Liver (tissue), 9 donors: ENCODE results near the gene BRAT1. TPM values are rescaled to one million over a fixed set of nuclear protein-coding genes. Genes with fewer than 3 reads are reported as not detected.

Experiments
- DNase-seq: peaks from one replicate; pipeline ENCODE4 v3.0.0-alpha.2; 2017; ENCODE audit warnings: low spot score
- H3K27ac ChIP-seq, 2 donors: one replicate each; pipeline ENCODE4 v1.7.0; 2013; ENCODE audit warnings: inconsistent platforms in 2 of 2, low read length in 2 of 2, control low read depth in 1 of 2, low read depth in 1 of 2, mild to moderate bottlenecking in 1 of 2
- H3K27me3 ChIP-seq, 4 donors: one replicate each; pipeline versions ENCODE4 v1.6.1 to v1.7.0; 2013; ENCODE audit warnings: low read length in 3 of 4, inconsistent platforms in 1 of 4, mild to moderate bottlenecking in 1 of 4, moderate library complexity in 1 of 4; ENCODE audit not compliant: control insufficient read depth in 4 of 4, insufficient read depth in 4 of 4
- H3K36me3 ChIP-seq, 4 donors: one replicate each; pipeline versions ENCODE4 v1.6.1 to v1.7.0; 2013; ENCODE audit warnings: low read length in 3 of 4, mild to moderate bottlenecking in 3 of 4, low read depth in 1 of 4, moderate library complexity in 1 of 4; ENCODE audit not compliant: control insufficient read depth in 4 of 4, insufficient read depth in 3 of 4
- H3K4me1 ChIP-seq, 4 donors: one replicate each; pipeline versions ENCODE4 v1.6.1 to v1.7.0; 2013; ENCODE audit warnings: low read length in 3 of 4, mild to moderate bottlenecking in 3 of 4, moderate library complexity in 1 of 4; ENCODE audit not compliant: control insufficient read depth in 4 of 4, insufficient read depth in 4 of 4
- H3K4me3 ChIP-seq, 3 donors: one replicate each; pipeline versions ENCODE4 v1.6.1 to v1.7.0; 2013; ENCODE audit warnings: low read length in 3 of 3, control low read depth in 1 of 3, low read depth in 1 of 3, mild to moderate bottlenecking in 1 of 3
- H3K9ac ChIP-seq, 2 donors: one replicate each; pipeline ENCODE4 v1.7.0; 2013; ENCODE audit warnings: low read length in 2 of 2, mild to moderate bottlenecking in 2 of 2, moderate library complexity in 2 of 2, control low read depth in 1 of 2, low read depth in 1 of 2
- H3K9me3 ChIP-seq, 4 donors: one replicate each; pipeline versions ENCODE4 v1.6.1 to v1.7.0; 2013; ENCODE audit warnings: low read length in 3 of 4; ENCODE audit not compliant: control insufficient read depth in 4 of 4
- EGR1 ChIP-seq, 2 donors: IDR thresholded peaks; 2 replicates each; pipeline ENCODE4 v1.6.1; 2016 to 2018; ENCODE audit warnings: antibody characterized with exemption in 2 of 2, low read depth in 2 of 2
- FOXA1 ChIP-seq: IDR thresholded peaks from 2 replicates; pipeline ENCODE4 v1.6.1; 2016; ENCODE audit warnings: antibody characterized with exemption
- FOXA2 ChIP-seq: IDR thresholded peaks from 2 replicates; pipeline ENCODE4 v1.6.1; 2016; ENCODE audit warnings: antibody characterized with exemption
- GABPA ChIP-seq, 2 donors: IDR thresholded peaks in 1 of 2; conservative IDR thresholded peaks in 1 of 2; 2 replicates each; pipeline ENCODE4 v1.6.1; 2016; ENCODE audit warnings: antibody characterized with exemption in 2 of 2, mild to moderate bottlenecking in 1 of 2, moderate library complexity in 1 of 2
- HNF4A ChIP-seq, 2 donors: conservative IDR thresholded peaks; 2 replicates each; pipeline ENCODE4 v1.6.1; 2016; ENCODE audit warnings: antibody characterized with exemption in 2 of 2, mild to moderate bottlenecking in 2 of 2
- HNF4G ChIP-seq: IDR thresholded peaks from 2 replicates; pipeline ENCODE4 v1.6.1; 2016; ENCODE audit warnings: antibody characterized with exemption
- JUND ChIP-seq, 2 donors: IDR thresholded peaks; 2 replicates each; pipeline ENCODE4 v1.6.1; 2016; ENCODE audit warnings: antibody characterized with exemption in 2 of 2
- RAD21 ChIP-seq, 2 donors: IDR thresholded peaks; 2 replicates each; pipeline ENCODE4 v1.6.1; 2016; ENCODE audit warnings: antibody characterized with exemption in 2 of 2, mild to moderate bottlenecking in 2 of 2
- RXRA ChIP-seq, 2 donors: IDR thresholded peaks; 2 replicates each; pipeline ENCODE4 v1.6.1; 2017 to 2018; ENCODE audit warnings: antibody characterized with exemption in 2 of 2, mild to moderate bottlenecking in 1 of 2
- TAF1 ChIP-seq: conservative IDR thresholded peaks from 2 replicates; pipeline ENCODE4 v1.6.1; 2016; ENCODE audit warnings: antibody characterized with exemption, mild to moderate bottlenecking
- YY1 ChIP-seq: IDR thresholded peaks from 2 replicates; pipeline ENCODE4 v1.6.1; 2016; ENCODE audit warnings: antibody characterized with exemption, mild to moderate bottlenecking
- WGBS: extraction: QIAGEN DNeasy Blood & Tissue Kit; methylation state at CpG from one replicate; pipeline ENCODE4 v1.1.7; 2013; 5-methylcytosine and 5-hydroxymethylcytosine counted together
- polyA plus RNA-seq, 2 donors: library from polyadenylated mRNA; stranded (reverse) in 1 of 2; unstranded in 1 of 2; fragments of 200-250 nt in 1 of 2; fragments of >200 nt in 1 of 2; fragmentation: Nextera tagmentation in 1 of 2; extraction: Ambion mirVana in 1 of 2; gene quantifications; one replicate each; pipeline versions ENCODE4 v1.2.1 to v1.2.3, GENCODE V29; 2013 to 2015
- total RNA-seq, 2 donors: library from RNA; depleted of rRNA; stranded (reverse); fragments of >200 nt; gene quantifications; one replicate each; pipeline ENCODE4 v1.2.3, GENCODE V29; 2014
- TF ChIP-seq, protein P1 (sequence below): IDR thresholded peaks from 2 replicates; pipeline ENCODE4 v1.6.1; 2016; ENCODE audit warnings: antibody characterized with exemption, mild to moderate bottlenecking
- TF ChIP-seq, protein P2 (sequence below): IDR thresholded peaks from 2 replicates; pipeline ENCODE4 v1.6.1; 2016; ENCODE audit warnings: antibody characterized with exemption
- TF ChIP-seq, protein P3 (sequence below): IDR thresholded peaks from 2 replicates; pipeline ENCODE4 v1.6.1; 2016; ENCODE audit warnings: antibody characterized with exemption
- TF ChIP-seq, protein P4 (sequence below): fragments of 150-350 bp; IDR thresholded peaks from 2 replicates; pipeline ENCODE4 v1.5.1; 2017; ENCODE audit warnings: improper control_type of control experiment, low read depth, low read length; ENCODE audit not compliant: missing input control
- TF ChIP-seq, protein P5 (sequence below): IDR thresholded peaks from 2 replicates; pipeline ENCODE4 v1.6.1; 2016; ENCODE audit warnings: antibody characterized with exemption
- donor health status: healthy.
- donor health status: healthy.
- donor health status: healthy.
- donor health status: healthy.
- donor health status: healthy.

Gene BRAT1
- total and polyA plus RNA-seq, 4 donors = 10.0 to 20.7 (median 16.7) TPM

DNA sequence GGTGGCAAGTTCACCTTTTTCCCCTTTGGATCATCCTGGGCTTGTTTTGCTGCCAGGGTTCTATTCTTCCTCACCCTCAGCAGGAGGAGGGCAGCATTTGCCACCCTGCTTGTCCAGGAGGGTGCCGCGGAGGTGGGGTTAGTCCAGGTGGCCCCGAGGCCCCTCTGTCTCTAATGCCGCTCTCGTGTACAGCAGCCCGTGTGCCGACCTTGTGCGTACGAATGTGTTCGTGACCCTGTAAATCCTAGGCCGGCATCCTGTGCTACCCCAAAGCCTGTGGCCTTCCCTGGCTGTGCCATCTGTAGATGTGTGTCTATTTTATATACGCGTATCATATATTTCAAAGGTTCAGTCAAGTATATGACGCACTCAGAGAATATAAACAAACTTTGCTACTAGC lies 14.1 kb upstream of the BRAT1 start:
- no peak for DNase-seq
- Histone ChIP-seq H3K9ac (no peak overlapping the region), H3K4me1 (peaks cover 0 to 21% (median 10%) of the 10 kb centered on the region in 4 donors), H3K36me3 (peaks cover 4 to 13% (median 7%) of the 10 kb centered on the region in 4 donors), H3K27me3 (no peaks in the 10 kb centered on the region), H3K27ac (no peak overlapping the region), H3K4me3 (no peak overlapping the region), H3K9me3 (no peaks in the 10 kb centered on the region)
- 97% methylated on average over 14 of the region's 14 CpGs for WGBS
- TF ChIP-seq GABPA (IDR thresholded peaks at IDR 0.05 in 1 of 2, conservative IDR thresholded peaks at IDR 0.05 in 1 of 2) (no peak), HNF4A (conservative IDR thresholded peaks at IDR 0.05) (no peak), EGR1 (IDR thresholded peaks at IDR 0.05; ENCODE audit: low read depth in 2 of 2) (no peak), RXRA (IDR thresholded peaks at IDR 0.05) (no peak)
- TF ChIP-seq, protein P1, sequence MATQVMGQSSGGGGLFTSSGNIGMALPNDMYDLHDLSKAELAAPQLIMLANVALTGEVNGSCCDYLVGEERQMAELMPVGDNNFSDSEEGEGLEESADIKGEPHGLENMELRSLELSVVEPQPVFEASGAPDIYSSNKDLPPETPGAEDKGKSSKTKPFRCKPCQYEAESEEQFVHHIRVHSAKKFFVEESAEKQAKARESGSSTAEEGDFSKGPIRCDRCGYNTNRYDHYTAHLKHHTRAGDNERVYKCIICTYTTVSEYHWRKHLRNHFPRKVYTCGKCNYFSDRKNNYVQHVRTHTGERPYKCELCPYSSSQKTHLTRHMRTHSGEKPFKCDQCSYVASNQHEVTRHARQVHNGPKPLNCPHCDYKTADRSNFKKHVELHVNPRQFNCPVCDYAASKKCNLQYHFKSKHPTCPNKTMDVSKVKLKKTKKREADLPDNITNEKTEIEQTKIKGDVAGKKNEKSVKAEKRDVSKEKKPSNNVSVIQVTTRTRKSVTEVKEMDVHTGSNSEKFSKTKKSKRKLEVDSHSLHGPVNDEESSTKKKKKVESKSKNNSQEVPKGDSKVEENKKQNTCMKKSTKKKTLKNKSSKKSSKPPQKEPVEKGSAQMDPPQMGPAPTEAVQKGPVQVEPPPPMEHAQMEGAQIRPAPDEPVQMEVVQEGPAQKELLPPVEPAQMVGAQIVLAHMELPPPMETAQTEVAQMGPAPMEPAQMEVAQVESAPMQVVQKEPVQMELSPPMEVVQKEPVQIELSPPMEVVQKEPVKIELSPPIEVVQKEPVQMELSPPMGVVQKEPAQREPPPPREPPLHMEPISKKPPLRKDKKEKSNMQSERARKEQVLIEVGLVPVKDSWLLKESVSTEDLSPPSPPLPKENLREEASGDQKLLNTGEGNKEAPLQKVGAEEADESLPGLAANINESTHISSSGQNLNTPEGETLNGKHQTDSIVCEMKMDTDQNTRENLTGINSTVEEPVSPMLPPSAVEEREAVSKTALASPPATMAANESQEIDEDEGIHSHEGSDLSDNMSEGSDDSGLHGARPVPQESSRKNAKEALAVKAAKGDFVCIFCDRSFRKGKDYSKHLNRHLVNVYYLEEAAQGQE = no peak
- TF ChIP-seq, protein P2, sequence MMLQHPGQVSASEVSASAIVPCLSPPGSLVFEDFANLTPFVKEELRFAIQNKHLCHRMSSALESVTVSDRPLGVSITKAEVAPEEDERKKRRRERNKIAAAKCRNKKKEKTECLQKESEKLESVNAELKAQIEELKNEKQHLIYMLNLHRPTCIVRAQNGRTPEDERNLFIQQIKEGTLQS = no peak
- TF ChIP-seq, protein P3, sequence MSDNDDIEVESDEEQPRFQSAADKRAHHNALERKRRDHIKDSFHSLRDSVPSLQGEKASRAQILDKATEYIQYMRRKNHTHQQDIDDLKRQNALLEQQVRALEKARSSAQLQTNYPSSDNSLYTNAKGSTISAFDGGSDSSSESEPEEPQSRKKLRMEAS = no peak
- TF ChIP-seq, protein P4, sequence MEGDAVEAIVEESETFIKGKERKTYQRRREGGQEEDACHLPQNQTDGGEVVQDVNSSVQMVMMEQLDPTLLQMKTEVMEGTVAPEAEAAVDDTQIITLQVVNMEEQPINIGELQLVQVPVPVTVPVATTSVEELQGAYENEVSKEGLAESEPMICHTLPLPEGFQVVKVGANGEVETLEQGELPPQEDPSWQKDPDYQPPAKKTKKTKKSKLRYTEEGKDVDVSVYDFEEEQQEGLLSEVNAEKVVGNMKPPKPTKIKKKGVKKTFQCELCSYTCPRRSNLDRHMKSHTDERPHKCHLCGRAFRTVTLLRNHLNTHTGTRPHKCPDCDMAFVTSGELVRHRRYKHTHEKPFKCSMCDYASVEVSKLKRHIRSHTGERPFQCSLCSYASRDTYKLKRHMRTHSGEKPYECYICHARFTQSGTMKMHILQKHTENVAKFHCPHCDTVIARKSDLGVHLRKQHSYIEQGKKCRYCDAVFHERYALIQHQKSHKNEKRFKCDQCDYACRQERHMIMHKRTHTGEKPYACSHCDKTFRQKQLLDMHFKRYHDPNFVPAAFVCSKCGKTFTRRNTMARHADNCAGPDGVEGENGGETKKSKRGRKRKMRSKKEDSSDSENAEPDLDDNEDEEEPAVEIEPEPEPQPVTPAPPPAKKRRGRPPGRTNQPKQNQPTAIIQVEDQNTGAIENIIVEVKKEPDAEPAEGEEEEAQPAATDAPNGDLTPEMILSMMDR = no peak

DNA sequence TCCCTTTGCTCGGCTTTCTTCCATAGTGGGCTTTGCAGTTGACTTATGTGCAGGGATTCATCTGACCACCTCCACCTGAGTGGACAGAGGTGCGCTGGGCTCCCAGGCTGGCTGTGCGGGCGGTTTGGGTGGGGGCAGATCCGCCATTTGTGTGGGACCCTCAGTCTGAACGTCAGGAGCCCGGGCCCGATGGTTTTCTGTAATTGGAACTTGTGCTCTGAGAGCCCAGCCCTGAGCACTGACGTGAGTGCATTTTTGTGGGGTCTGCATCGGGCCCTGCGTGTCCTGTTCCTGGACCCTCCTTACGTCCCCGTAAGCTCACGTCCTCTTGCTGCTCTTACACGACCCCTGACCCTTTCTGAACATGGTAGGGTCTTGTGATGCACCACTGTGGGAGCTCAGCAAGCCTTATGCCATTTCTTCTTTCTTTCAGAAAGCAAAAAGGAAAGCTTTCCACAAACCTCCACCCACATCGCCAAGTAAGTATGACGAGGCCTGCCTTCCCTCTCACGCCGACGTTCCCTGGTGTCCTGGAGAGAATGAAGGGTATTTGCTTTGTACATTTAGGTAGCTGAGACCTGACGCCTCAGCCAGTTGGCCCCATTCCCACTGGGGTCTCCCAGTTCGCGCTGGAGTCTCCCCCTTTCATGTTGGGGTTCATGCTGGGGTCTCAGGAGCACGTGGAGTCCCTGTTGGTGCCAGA lies 13.3 kb upstream of the BRAT1 start:
- peaks cover 2 to 6% (median 2%) of the 10 kb centered on the region in 4 donors for H3K36me3 ChIP-seq
- no peak overlapping the region for H3K4me3 ChIP-seq
- H3K27me3 ChIP-seq = no peaks in the 10 kb centered on the region
- H3K9ac ChIP-seq = no peak overlapping the region
- peaks cover 0 to 21% (median 10%) of the 10 kb centered on the region in 4 donors for H3K4me1 ChIP-seq
- WGBS = 95% methylated on average over 24 of the region's 24 CpGs
- H3K9me3 ChIP-seq = no peaks in the 10 kb centered on the region
- no peak overlapping the region for H3K27ac ChIP-seq
- no peak for DNase-seq
- TF ChIP-seq EGR1 (IDR thresholded peaks at IDR 0.05; ENCODE audit: low read depth in 2 of 2) (no peak), TAF1 (no peak), JUND (IDR thresholded peaks at IDR 0.05) (no peak), HNF4A (conservative IDR thresholded peaks at IDR 0.05) (no peak), HNF4G (no peak), FOXA2 (no peak), YY1 (no peak), GABPA (IDR thresholded peaks at IDR 0.05 in 1 of 2, conservative IDR thresholded peaks at IDR 0.05 in 1 of 2) (no peak), RXRA (IDR thresholded peaks at IDR 0.05) (no peak), RAD21 (IDR thresholded peaks at IDR 0.05) (no peak), FOXA1 (no peak)
- TF ChIP-seq, protein P5, sequence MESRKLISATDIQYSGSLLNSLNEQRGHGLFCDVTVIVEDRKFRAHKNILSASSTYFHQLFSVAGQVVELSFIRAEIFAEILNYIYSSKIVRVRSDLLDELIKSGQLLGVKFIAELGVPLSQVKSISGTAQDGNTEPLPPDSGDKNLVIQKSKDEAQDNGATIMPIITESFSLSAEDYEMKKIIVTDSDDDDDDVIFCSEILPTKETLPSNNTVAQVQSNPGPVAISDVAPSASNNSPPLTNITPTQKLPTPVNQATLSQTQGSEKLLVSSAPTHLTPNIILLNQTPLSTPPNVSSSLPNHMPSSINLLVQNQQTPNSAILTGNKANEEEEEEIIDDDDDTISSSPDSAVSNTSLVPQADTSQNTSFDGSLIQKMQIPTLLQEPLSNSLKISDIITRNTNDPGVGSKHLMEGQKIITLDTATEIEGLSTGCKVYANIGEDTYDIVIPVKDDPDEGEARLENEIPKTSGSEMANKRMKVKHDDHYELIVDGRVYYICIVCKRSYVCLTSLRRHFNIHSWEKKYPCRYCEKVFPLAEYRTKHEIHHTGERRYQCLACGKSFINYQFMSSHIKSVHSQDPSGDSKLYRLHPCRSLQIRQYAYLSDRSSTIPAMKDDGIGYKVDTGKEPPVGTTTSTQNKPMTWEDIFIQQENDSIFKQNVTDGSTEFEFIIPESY = no peak
- TF ChIP-seq, protein P4 = no peak
- TF ChIP-seq, protein P2 = no peak
- TF ChIP-seq, protein P3 = no peak
